ENCODE measurements around the gene ADGRD2.

ADGRD2 gene

DNA sequence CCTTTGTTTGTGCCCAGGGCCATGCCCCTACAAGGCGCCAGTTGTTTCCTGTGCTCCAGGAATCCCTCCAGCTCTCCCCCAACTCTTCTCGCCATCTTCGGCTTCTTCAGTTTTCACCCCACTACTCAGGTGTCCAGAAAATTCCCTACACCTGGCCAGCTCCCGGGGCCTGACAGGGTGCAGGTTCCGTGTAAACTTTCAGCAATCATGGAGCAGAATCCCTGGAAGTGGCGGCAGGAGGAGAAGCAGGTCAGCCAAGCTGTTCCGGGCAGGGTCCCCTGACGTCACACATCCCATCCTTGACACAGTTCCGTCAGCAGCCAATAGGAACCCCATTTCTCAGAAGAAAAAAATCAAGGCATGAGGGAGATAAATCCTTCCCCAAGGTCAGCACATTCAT is 12.2 kb upstream of the ADGRD2 start:
- DNase-seq (ENCODE audit: low spot score), result no peak

GRCh38 chr9:124439086-124439485 is 11.2 kb upstream of the ADGRD2 start:
- no peak for DNase-seq (ENCODE audit: low spot score)

DNA sequence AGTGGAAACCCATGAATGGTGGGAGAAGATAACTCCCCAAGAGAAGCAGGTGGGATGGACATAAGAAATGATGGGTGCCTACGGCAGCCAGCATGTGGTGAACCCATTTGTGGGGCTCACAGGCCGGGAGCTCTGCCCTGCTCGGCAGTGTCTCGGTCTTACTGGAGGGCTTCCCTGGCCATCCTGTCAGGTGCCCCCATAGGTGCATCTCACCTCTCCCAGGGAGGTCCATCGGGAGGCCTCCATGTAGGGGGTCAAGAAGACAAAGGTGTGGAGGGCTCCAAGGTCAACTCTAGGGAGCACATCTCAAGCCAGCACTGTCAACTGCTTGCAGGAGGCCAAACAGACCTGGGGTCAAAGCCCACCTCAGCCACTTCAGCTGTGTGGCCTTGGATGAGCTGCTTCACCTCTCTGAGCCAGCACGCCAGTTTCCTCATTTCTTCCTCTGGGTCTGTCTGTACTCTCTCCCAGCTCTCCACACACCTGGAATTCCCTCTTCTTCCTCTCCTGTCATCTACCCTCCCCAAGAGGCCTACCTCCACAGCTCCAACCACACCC is 10.5 kb upstream of the ADGRD2 start:
- DNase-seq (ENCODE audit: low spot score), result no peak

- no peak for DNase-seq (ENCODE audit: low spot score)
Observed at GRCh38 chr9:124440786-124441185, 9.5 kb upstream of the ADGRD2 start.

- DNase-seq (ENCODE audit: low spot score), result no peak
Observed at GRCh38 chr9:124441291-124441690, 9.0 kb upstream of the ADGRD2 start.

DNA sequence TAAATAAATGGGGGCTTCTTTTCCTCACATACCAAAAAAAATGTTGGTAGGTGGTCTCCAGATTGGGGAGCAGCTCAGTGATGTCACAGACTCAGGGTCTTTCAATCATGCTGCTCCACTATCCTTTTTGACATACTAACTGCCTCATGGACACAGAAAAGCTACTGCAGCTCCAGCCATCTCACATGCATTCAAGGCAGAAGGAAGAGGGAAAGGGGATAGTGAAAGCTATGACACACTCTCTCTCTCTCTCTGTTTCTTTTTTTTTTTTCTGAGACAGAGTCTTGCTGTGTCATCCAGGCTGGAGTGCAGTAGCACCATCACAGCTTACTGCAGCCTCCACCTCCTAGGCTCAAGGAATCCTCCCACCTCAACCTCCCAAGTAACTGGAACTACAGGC is 7.9 kb upstream of the ADGRD2 start:
- DNase-seq (ENCODE audit: low spot score), result no peak

DNA sequence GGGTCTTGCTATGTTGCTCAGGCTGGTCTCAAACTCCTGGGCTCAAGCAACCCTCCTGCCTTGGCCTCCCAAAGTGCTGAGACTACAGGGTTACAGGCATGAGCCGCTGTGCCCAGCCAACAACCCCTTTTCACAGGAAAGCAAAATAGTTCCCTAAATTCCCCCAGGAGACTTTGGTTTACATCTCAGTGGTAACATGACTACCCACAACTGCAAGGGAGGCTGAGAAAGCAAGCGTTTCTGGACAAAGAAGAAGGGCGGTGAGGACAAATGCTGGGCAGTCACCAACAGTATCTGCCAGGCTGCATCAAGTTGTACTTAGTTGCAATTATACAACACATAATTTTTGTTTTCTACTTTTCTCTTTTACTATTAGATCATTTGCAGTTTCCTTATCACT is 7.4 kb upstream of the ADGRD2 start:
- no peak for DNase-seq (ENCODE audit: low spot score)

DNA sequence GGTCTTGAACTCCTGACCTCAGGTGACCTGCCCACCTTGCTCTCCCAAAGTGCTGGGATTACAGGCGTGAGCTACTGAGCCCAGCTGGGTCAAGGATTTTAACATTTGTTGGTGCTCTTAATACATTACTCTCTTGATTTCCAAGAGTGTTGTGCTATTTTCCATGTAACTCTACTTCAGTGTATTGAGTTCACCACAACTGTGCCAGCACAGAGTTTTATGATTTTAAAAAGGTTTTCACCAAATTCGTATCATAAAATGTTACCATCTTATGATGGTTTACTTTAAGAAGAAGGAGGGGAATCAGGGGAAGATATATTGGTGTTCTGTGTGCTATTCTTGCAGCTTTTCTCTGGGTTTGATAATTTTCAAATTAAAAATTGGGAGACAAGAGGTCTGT is 6.6 kb upstream of the ADGRD2 start:
- no peak for DNase-seq (ENCODE audit: low spot score)

GRCh38 chr9:124444166-124444565 is 6.1 kb upstream of the ADGRD2 start:
- no peak for DNase-seq (ENCODE audit: low spot score)

DNA sequence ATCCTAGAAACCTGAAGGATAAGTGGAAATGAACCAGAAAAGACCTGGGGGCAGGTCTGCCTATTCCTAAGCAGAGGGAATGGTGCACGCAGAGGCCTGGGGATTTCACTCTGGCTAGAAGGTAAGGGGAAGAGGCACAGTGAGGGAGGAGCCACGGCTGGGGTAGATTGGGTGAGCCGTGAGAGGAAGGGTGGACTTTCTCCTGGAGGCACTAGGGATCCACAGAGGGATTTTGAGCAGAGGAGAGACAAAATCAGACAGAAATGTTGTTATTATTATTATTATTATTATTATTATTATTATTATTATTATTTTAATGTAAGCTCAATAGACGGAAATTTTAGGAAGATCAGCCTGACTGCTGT is 3.0 kb upstream of the ADGRD2 start:
- no peak for DNase-seq (ENCODE audit: low spot score)

- no peak for DNase-seq (ENCODE audit: low spot score)
Observed at GRCh38 chr9:124448019-124448418, 2.2 kb upstream of the ADGRD2 start.

DNA sequence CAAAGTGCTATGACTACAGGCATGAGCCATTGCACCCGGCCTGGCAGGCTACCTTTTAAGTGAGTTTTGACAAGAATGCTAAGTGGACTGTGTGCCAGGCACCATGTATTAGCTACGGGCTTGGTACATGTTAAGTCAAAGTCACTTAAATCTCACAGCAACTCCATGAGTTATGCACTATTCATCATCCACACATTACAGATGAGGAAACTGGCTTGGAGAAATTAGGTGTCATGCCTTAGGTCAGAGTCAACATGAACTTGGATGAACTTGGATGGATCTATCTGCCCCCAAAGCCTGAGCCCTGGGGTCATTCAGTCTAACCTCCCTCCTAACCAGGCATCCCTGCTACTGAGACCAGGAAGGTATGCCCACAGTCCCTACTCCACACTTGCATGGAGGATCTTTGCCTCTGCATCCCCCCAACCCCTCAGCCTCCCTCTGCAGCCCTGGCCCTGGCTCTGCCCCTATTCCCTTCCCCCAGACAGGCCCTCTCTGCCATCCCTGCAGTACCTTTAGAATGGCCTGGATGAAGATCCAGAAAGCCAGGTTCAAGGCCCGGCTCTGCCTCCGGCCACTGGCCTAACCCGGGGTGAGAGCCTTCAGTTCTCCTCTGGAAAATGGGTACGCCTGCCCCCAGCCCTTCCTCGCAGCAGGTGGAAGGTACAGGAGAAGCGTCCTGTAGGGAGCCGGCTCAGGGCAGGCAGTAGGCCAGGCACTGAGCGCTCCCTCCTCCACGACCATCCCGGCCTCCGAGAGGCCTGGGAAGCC is 685 bp upstream of the ADGRD2 start:
- no peak for DNase-seq (ENCODE audit: low spot score)

DNA sequence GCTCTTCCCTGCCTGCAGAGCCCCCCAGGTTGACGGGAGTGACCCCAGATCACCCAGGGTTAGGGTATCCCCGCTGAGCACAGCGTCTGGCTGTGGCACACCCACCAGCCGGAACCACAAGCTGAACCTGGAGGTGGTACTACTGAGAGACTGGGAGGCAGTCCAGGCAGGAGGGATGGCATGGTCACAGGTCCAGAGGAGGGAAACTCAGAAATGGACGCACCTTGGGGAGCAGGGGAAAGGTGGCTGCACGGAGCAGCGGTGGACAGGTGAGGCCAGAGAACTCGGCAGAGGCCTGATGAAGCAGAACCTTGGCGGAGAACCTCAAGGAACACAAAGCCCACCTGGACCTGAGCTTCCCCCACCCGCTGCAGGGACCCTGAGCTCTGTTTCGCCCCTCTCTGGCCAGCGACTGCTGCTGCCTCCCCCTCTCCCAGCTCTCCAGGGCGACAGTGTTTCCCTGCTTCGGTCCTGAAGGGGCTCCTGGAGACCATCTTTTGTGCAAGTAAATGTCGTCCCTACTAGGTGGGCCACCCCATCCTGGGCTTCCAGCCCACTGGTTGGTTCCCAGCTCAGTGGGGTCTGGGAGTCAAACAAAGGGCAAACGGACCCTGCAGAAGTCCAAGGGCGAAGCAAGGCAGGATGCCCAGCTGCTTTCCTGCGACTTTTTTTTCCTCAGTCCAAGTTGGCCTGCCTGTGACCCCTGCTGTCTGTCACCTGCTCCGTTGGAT is 845 bp downstream of the ADGRD2 start:
- no peak for DNase-seq (ENCODE audit: low spot score)

GRCh38 chr9:124452326-124452725 is 2.1 kb downstream of the ADGRD2 start:
- DNase-seq (ENCODE audit: low spot score), result no peak

- DNase-seq (ENCODE audit: low spot score), result no peak
Observed at GRCh38 chr9:124452841-124453585, 2.8 kb downstream of the ADGRD2 start.

- no peak for DNase-seq (ENCODE audit: low spot score)
Observed at GRCh38 chr9:124453586-124454191, 3.4 kb downstream of the ADGRD2 start.

- DNase-seq (ENCODE audit: low spot score), result no peak
Observed at GRCh38 chr9:124454296-124454695, 4.0 kb downstream of the ADGRD2 start.

- DNase-seq (ENCODE audit: low spot score), result no peak
Observed at GRCh38 chr9:124454791-124455443, 4.7 kb downstream of the ADGRD2 start.

- DNase-seq (ENCODE audit: low spot score), result no peak
Observed at GRCh38 chr9:124455820-124456219, 5.6 kb downstream of the ADGRD2 start.

DNA sequence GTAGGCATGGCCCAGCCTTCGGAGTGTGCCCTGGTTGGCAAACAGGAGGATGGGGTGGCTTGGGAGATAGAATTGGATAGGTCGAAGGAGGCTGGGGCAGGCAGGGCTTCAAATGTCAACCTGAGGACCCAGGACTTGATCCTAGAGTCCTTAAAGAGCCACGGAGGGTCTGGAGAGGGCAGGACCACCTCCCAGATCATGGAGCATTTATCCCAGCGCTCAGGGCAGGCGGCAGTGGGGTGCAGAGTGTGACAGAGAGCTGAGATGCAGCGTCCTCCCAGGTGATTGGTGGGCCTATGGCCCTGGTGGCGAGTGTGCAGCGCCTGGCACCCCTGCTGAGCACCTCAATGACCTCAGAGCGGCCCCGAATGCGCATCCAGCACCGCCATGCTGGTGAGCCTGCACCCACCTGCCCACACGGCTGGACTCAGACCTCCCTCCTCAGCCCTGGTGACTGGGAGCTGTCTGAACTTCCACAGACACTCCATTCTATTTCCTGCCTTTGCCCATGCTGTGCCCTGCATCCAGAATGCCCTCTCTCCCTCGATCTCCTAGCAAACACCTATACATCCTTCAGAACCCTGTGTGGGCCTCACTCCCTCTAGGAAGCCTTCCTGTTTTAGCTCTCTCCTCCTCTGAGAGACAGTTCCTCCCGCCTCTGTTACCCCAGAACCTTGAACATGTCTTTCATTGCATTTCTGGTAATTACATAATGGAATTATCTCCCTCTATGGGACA is 6.3 kb downstream of the ADGRD2 start:
- DNase-seq (ENCODE audit: low spot score), result no peak
